ENCODE results near the gene RACK1.

The RACK1 gene

GRCh38 chr5:181232593-181232992, 11.1 kb downstream of the RACK1 start:
- no peak overlapping the region for H3K4me3 ChIP-seq (ENCODE audit: insufficient read length, low read depth)
- H3K27me3 ChIP-seq (ENCODE audit: insufficient read depth, insufficient read length) = no peaks in the 10 kb centered on the region
- no peaks in the 10 kb centered on the region for H3K4me1 ChIP-seq (ENCODE audit: insufficient read depth, insufficient read length)
- H3K36me3 ChIP-seq (ENCODE audit: insufficient read depth, insufficient read length, low read length) = peaks cover 69% of the 10 kb centered on the region
- no peak overlapping the region for H3K9ac ChIP-seq (ENCODE audit: insufficient read length, low read depth)
- TF ChIP-seq YY1 (IDR thresholded peaks at IDR 0.05; ENCODE audit: insufficient read depth, insufficient read length) (no peak), ZNF274 (IDR thresholded peaks at IDR 0.05; ENCODE audit: low read depth, low read length) (no peak), SUZ12 (IDR thresholded peaks at IDR 0.05; ENCODE audit: extremely low read depth, insufficient read depth, insufficient read length) (no peak)
- no peaks in the 10 kb centered on the region for H3K9me3 ChIP-seq (ENCODE audit: insufficient read depth, low read length)
- no peak for DNase-seq (ENCODE audit: low read depth, low spot score)

GRCh38 chr5:181231432-181231831, 12.3 kb downstream of the RACK1 start:
- Histone ChIP-seq H3K9me3 (ENCODE audit: insufficient read depth, low read length) (no peaks in the 10 kb centered on the region), H3K36me3 (ENCODE audit: insufficient read depth, insufficient read length, low read length) (peaks cover 59% of the 10 kb centered on the region), H3K27me3 (ENCODE audit: insufficient read depth, insufficient read length) (no peaks in the 10 kb centered on the region), H3K9ac (ENCODE audit: insufficient read length, low read depth) (no peak overlapping the region), H3K4me1 (ENCODE audit: insufficient read depth, insufficient read length) (no peaks in the 10 kb centered on the region), H3K4me3 (ENCODE audit: insufficient read length, low read depth) (no peak overlapping the region)
- TF ChIP-seq YY1 (IDR thresholded peaks at IDR 0.05; ENCODE audit: insufficient read depth, insufficient read length) (no peak), SUZ12 (IDR thresholded peaks at IDR 0.05; ENCODE audit: extremely low read depth, insufficient read depth, insufficient read length) (no peak), ZNF274 (IDR thresholded peaks at IDR 0.05; ENCODE audit: low read depth, low read length) (no peak)
- no peak for DNase-seq (ENCODE audit: low read depth, low spot score)

DNA sequence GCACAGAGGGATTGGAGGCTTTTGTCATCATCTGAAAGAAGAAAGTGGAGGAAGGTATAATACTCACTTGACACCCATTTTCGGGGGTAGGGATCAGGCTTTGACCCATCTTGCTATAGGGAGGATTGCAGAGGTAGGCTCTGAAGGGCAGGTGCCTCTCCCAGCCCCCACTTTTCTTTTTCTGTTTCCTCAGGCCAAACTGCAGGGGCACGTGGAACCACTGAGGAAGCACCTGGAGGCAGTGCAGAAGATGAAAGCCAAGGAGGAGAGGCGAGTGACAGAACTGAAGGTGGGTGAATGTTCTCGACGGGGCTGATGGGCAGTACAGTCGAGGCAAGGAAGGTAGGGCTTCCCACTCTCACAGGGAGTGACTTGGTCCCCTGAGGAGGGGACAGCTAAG, 13.2 kb downstream of the RACK1 start:
- H3K4me3 ChIP-seq (ENCODE audit: insufficient read length, low read depth) = no peak overlapping the region
- no peak for TF ChIP-seq ZNF274 (IDR thresholded peaks at IDR 0.05; ENCODE audit: low read depth, low read length)
- TF ChIP-seq YY1 (IDR thresholded peaks at IDR 0.05; ENCODE audit: insufficient read depth, insufficient read length) = no peak
- no peak for TF ChIP-seq SUZ12 (IDR thresholded peaks at IDR 0.05; ENCODE audit: extremely low read depth, insufficient read depth, insufficient read length)
- no peaks in the 10 kb centered on the region for H3K9me3 ChIP-seq (ENCODE audit: insufficient read depth, low read length)
- H3K27me3 ChIP-seq (ENCODE audit: insufficient read depth, insufficient read length) = no peaks in the 10 kb centered on the region
- peaks cover 54% of the 10 kb centered on the region for H3K36me3 ChIP-seq (ENCODE audit: insufficient read depth, insufficient read length, low read length)
- DNase-seq (ENCODE audit: low read depth, low spot score) = no peak
- H3K9ac ChIP-seq (ENCODE audit: insufficient read length, low read depth) = no peak overlapping the region
- H3K4me1 ChIP-seq (ENCODE audit: insufficient read depth, insufficient read length) = no peaks in the 10 kb centered on the region

DNA sequence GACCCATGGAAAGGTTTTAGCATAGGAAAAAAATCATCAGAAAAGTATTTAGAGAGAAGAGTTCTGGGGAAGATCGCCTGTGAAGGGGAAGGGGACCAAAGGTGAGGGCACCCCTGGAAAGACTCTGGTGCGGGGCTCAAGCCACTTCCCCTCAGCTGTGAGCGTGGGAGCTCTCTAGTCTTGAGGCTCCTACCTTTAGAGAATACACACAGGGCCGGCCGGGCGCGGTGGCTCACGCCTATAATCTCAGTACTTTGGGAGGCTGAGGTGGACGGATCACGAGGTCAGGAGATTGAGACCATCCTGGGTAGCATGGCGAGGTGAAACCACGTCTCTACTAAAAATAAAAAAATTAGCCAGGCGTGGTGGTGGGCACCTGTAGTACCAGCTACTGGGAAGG, 13.7 kb downstream of the RACK1 start:
- Histone ChIP-seq H3K4me3 (ENCODE audit: insufficient read length, low read depth) (no peak overlapping the region), H3K27me3 (ENCODE audit: insufficient read depth, insufficient read length) (no peaks in the 10 kb centered on the region), H3K36me3 (ENCODE audit: insufficient read depth, insufficient read length, low read length) (peaks cover 55% of the 10 kb centered on the region), H3K4me1 (ENCODE audit: insufficient read depth, insufficient read length) (no peaks in the 10 kb centered on the region), H3K9me3 (ENCODE audit: insufficient read depth, low read length) (no peaks in the 10 kb centered on the region), H3K9ac (ENCODE audit: insufficient read length, low read depth) (no peak overlapping the region)
- no peak for DNase-seq (ENCODE audit: low read depth, low spot score)
- no peak for TF ChIP-seq YY1 (IDR thresholded peaks at IDR 0.05; ENCODE audit: insufficient read depth, insufficient read length)
- TF ChIP-seq SUZ12 (IDR thresholded peaks at IDR 0.05; ENCODE audit: extremely low read depth, insufficient read depth, insufficient read length) = no peak
- TF ChIP-seq ZNF274 (IDR thresholded peaks at IDR 0.05; ENCODE audit: low read depth, low read length) = no peak

GRCh38 chr5:181224390-181225229, 19.1 kb downstream of the RACK1 start:
- H3K4me1 ChIP-seq (ENCODE audit: insufficient read depth, insufficient read length) = peaks cover 5% of the 10 kb centered on the region
- H3K9me3 ChIP-seq (ENCODE audit: insufficient read depth, low read length) = no peaks in the 10 kb centered on the region
- peak overlapping the region; percentile 80 for H3K4me3 ChIP-seq (ENCODE audit: insufficient read length, low read depth)
- H3K27me3 ChIP-seq (ENCODE audit: insufficient read depth, insufficient read length) = no peaks in the 10 kb centered on the region
- DNase-seq (ENCODE audit: low read depth, low spot score) = no peak
- TF ChIP-seq ZNF274 (IDR thresholded peaks at IDR 0.05; ENCODE audit: low read depth, low read length) (no peak), YY1 (IDR thresholded peaks at IDR 0.05; ENCODE audit: insufficient read depth, insufficient read length) (no peak), SUZ12 (IDR thresholded peaks at IDR 0.05; ENCODE audit: extremely low read depth, insufficient read depth, insufficient read length) (no peak)
- peak overlapping the region; percentile 97 for H3K9ac ChIP-seq (ENCODE audit: insufficient read length, low read depth)
- H3K36me3 ChIP-seq (ENCODE audit: insufficient read depth, insufficient read length, low read length) = peaks cover 23% of the 10 kb centered on the region

GRCh38 chr5:181223729-181224389, 19.8 kb downstream of the RACK1 start:
- no peak for TF ChIP-seq SUZ12 (IDR thresholded peaks at IDR 0.05; ENCODE audit: extremely low read depth, insufficient read depth, insufficient read length)
- no peak for TF ChIP-seq YY1 (IDR thresholded peaks at IDR 0.05; ENCODE audit: insufficient read depth, insufficient read length)
- no peak for TF ChIP-seq ZNF274 (IDR thresholded peaks at IDR 0.05; ENCODE audit: low read depth, low read length)
- H3K4me1 ChIP-seq (ENCODE audit: insufficient read depth, insufficient read length) = peaks cover 5% of the 10 kb centered on the region
- no peak for DNase-seq (ENCODE audit: low read depth, low spot score)
- peak overlapping the region; percentile 97 for H3K9ac ChIP-seq (ENCODE audit: insufficient read length, low read depth)
- H3K27me3 ChIP-seq (ENCODE audit: insufficient read depth, insufficient read length) = no peaks in the 10 kb centered on the region
- H3K4me3 ChIP-seq (ENCODE audit: insufficient read length, low read depth) = peak overlapping the region; percentile 80
- H3K36me3 ChIP-seq (ENCODE audit: insufficient read depth, insufficient read length, low read length) = peaks cover 17% of the 10 kb centered on the region
- H3K9me3 ChIP-seq (ENCODE audit: insufficient read depth, low read length) = no peaks in the 10 kb centered on the region

DNA sequence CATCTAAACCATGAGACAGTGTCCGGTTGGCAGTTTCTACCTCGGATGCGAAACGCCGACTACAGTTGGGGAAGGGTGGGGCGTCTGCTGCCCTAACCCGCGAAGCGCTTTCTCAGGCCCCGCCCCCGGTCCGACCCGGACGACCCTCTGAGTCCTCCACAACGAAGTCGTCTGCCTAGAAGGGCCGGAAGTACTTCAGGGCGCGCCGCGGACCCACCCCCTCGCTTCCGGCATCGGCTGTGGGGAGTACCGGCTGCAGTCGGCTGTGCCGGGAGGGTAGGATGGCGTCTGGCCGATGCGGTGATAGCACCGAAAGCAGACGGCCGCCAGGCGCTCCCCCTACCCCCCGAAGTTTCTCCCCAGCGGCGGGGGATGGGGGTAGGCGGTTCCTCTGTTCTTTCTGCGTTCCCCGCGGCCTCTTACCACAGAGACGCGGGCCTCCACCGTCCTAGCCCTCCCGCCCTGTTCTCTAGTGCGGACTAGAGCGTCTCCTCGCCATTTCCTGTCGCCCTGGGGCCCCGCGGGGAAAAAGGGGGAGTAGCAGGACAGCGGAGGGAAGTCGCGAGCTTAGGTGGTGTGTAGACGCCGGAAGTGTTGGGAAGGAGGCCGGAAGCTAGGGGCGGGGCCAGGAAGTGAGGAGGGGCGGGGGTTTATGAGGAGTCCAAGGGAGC, 20.5 kb downstream of the RACK1 start, which contains the start of gene TRIM41:
TRIM41 (plus strand) TSS at position 224 of the 671 bp plus-strand sequence. CDS start 719 bp downstream, outside the sequence.
- DNase-seq (ENCODE audit: low read depth, low spot score) = peak; percentile 93
- TF ChIP-seq ZNF274 (IDR thresholded peaks at IDR 0.05; ENCODE audit: low read depth, low read length) (no peak), YY1 (IDR thresholded peaks at IDR 0.05; ENCODE audit: insufficient read depth, insufficient read length) (no peak), SUZ12 (IDR thresholded peaks at IDR 0.05; ENCODE audit: extremely low read depth, insufficient read depth, insufficient read length) (no peak)
- Histone ChIP-seq H3K9me3 (ENCODE audit: insufficient read depth, low read length) (no peaks in the 10 kb centered on the region), H3K9ac (ENCODE audit: insufficient read length, low read depth) (peak within 1 kb of the TSS; percentile 97), H3K4me1 (ENCODE audit: insufficient read depth, insufficient read length) (peaks cover 5% of the 10 kb centered on the region), H3K27me3 (ENCODE audit: insufficient read depth, insufficient read length) (no peaks in the 10 kb centered on the region), H3K4me3 (ENCODE audit: insufficient read length, low read depth) (peak within 1 kb of the TSS; percentile 80), H3K36me3 (ENCODE audit: insufficient read depth, insufficient read length, low read length) (peaks cover 17% of the 10 kb centered on the region)
